HCT116 (cell line): ENCODE results near the gene KISS1R. TPM values are rescaled to one million over a fixed set of nuclear protein-coding genes. Genes with fewer than 3 reads are reported as not detected.

Experiments used
- ATAC-seq: fragments of 200-7000 bp; cut with Tn5 transposase; 2 replicates; pipeline ENCODE4 v1.9.1; 2020; ENCODE audit warnings: mild to moderate bottlenecking, moderate library complexity
- BruUV-seq: library from RNA; stranded (reverse); fragments of 400-500 nt; replicated peaks from 2 replicates; lab custom pipeline; 2021; lab: Mats Ljungman, UMichigan
- CTCF ChIA-PET: fragments of 300-600 bp; sonication (Branson Sonifier 250); formaldehyde crosslinking; loops from one replicate; lab custom pipeline; 2021; ENCODE audit warnings: antibody characterized with exemption; lab: Charles Lee
- POLR2A ChIA-PET: fragments of 300-600, 350-600 bp; sonication (Branson Sonifier 250); formaldehyde crosslinking; loops from one replicate; lab custom pipeline; 2021; ENCODE audit warnings: antibody characterized with exemption; lab: Charles Lee
- RAD21 ChIA-PET, 2 experiments: fragments of 300-600 bp; sonication (Branson Sonifier 250); formaldehyde crosslinking; loops; one replicate each; lab custom pipeline; 2023; ENCODE audit warnings: low total read pairs in 2 of 2; ENCODE audit not compliant: uncharacterized antibody in 2 of 2, unreplicated experiment in 2 of 2, low non-redundant PET in 1 of 2; lab: Charles Lee
- DNase-seq: peaks from one replicate; pipeline ENCODE4 v3.0.0-alpha.2; 2010; ENCODE audit warnings: low read depth, low spot score
- H2AFZ ChIP-seq: fragments of 200-600 bp; shearing (Covaris generic), sonication (generic); 2 replicates; pipeline ENCODE4 v1.6.1; 2017; ENCODE audit warnings: low read depth, mixed run types, mixed read lengths, antibody characterized with exemption, low read length; ENCODE audit not compliant: poor library complexity, severe bottlenecking
- H3K27ac ChIP-seq: 2 replicates; pipeline ENCODE4 v1.5.1; 2012; ENCODE audit warnings: low read depth, low read length
- H3K27me3 ChIP-seq: fragments of 200-600 bp; sonication (generic); 2 replicates; pipeline ENCODE4 v1.6.1; 2016; ENCODE audit warnings: mixed run types, low read length, mixed read lengths; ENCODE audit not compliant: insufficient read depth
- H3K36me3 ChIP-seq, 2 experiments: fragments of 200-500 bp in 1 of 2; fragments of 200-600 bp in 1 of 2; sonication (Bioruptor generic) in 1 of 2; sonication (generic) in 1 of 2; 2 replicates each; pipeline versions ENCODE4 v1.5.1 to v1.6.1; 2014 to 2016; ENCODE audit warnings: low read length in 2 of 2, inconsistent platforms in 1 of 2, mixed read lengths in 1 of 2, mixed run types in 1 of 2; ENCODE audit not compliant: insufficient read depth in 2 of 2, control insufficient read depth in 1 of 2
- H3K4me1 ChIP-seq, 2 experiments: fragments of 200-600 bp in 1 of 2; sonication (generic) in 1 of 2; 2 replicates each; pipeline versions ENCODE4 v1.5.1 to v1.6.1; 2012 to 2017; ENCODE audit warnings: low read length in 2 of 2, inconsistent platforms in 1 of 2, mild to moderate bottlenecking in 1 of 2, mixed read lengths in 1 of 2, mixed run types in 1 of 2, moderate library complexity in 1 of 2; ENCODE audit not compliant: insufficient read depth in 2 of 2, control insufficient read depth in 1 of 2
- H3K4me2 ChIP-seq: fragments of 200-600 bp; sonication (generic); 2 replicates; pipeline ENCODE4 v1.6.1; 2017; ENCODE audit warnings: mixed run types, low read length, mixed read lengths
- H3K4me3 ChIP-seq, 2 experiments: fragments of 200-600 bp in 1 of 2; sonication (generic) in 1 of 2; replicated peaks in 1 of 2; 2 replicates each; pipeline ENCODE4 v1.5.1; 2011 to 2016; ENCODE audit warnings: low read length in 2 of 2, control low read depth in 1 of 2, low read depth in 1 of 2, mild to moderate bottlenecking in 1 of 2, mixed read lengths in 1 of 2, mixed run types in 1 of 2
- H3K79me2 ChIP-seq: fragments of 200-600 bp; sonication (generic); 2 replicates; pipeline ENCODE4 v1.6.1; 2017; ENCODE audit warnings: mild to moderate bottlenecking, mixed run types, low read length, moderate library complexity, mixed read lengths; ENCODE audit not compliant: insufficient read depth
- H3K9ac ChIP-seq: fragments of 200-600 bp; sonication (generic); 2 replicates; pipeline ENCODE4 v1.6.1; 2016; ENCODE audit warnings: low read length, mixed read lengths
- H3K9me2 ChIP-seq: fragments of 200-600 bp; sonication (generic), shearing (Covaris generic); 2 replicates; pipeline ENCODE4 v1.6.1; 2017; ENCODE audit warnings: mixed run types, mild to moderate bottlenecking, moderate library complexity; ENCODE audit not compliant: insufficient read depth
- H3K9me3 ChIP-seq, 2 experiments: fragments of 200-500 bp in 1 of 2; fragments of 200-600 bp in 1 of 2; sonication (Bioruptor generic) in 1 of 2; sonication (generic) in 1 of 2; 2 replicates each; pipeline ENCODE4 v1.6.1; 2014 to 2017; ENCODE audit warnings: low read length in 2 of 2, mixed read lengths in 2 of 2, inconsistent platforms in 1 of 2, low read depth in 1 of 2, mild to moderate bottlenecking in 1 of 2, mixed run types in 1 of 2, moderate library complexity in 1 of 2; ENCODE audit not compliant: control insufficient read depth in 1 of 2, insufficient read depth in 1 of 2
- H4K20me1 ChIP-seq: fragments of 200-600 bp; sonication (generic), shearing (Covaris generic); 2 replicates; pipeline ENCODE4 v1.6.1; 2017; ENCODE audit warnings: mixed run types, mild to moderate bottlenecking, moderate library complexity; ENCODE audit not compliant: insufficient read depth
- CTCF ChIP-seq, 3 experiments: fragments of 200-600 bp in 1 of 3; sonication (generic) in 1 of 3; IDR thresholded peaks in 2 of 3; conservative IDR thresholded peaks in 1 of 3; 2 replicates each; pipeline ENCODE4 v1.5.1; 2012 to 2017; ENCODE audit warnings: low read depth in 2 of 3, low read length in 2 of 3, antibody characterized with exemption in 1 of 3, borderline replicate concordance in 1 of 3, control low read depth in 1 of 3, mild to moderate bottlenecking in 1 of 3, mixed read lengths in 1 of 3, mixed run types in 1 of 3, moderate library complexity in 1 of 3; ENCODE audit not compliant: insufficient read depth in 1 of 3
- FOSL1 ChIP-seq: IDR thresholded peaks from 2 replicates; pipeline ENCODE4 v1.6.1; 2012; ENCODE audit warnings: low read depth
- POLR2AphosphoS5 ChIP-seq: IDR thresholded peaks from 2 replicates; pipeline ENCODE4 v1.6.1; 2011; ENCODE audit warnings: mild to moderate bottlenecking, low read depth, low read length, moderate library complexity
- RAD21 ChIP-seq: IDR thresholded peaks from 2 replicates; pipeline ENCODE4 v1.6.1; 2012; ENCODE audit warnings: low read depth, mild to moderate bottlenecking
- TCF7L2 ChIP-seq: IDR thresholded peaks from 2 replicates; pipeline ENCODE4 v1.7.0; 2011; ENCODE audit warnings: borderline replicate concordance, inconsistent platforms; ENCODE audit not compliant: insufficient read depth, insufficient read length; ENCODE audit errors: extremely low read depth
- intact Hi-C: fragments of 100-400 bp; cut with micrococcal nuclease; formaldehyde crosslinking; loops from 2 replicates; pipeline ENCODE4 v1.10.0; 2022
- total RNA-seq: library from RNA; stranded (reverse); gene quantifications from one replicate; pipeline ENCODE4 v1.2.1, GENCODE V29; 2021; ENCODE audit not compliant: unreplicated experiment

KISS1R gene
- total RNA-seq, 1 experiment from 2014 or later, result 5.9 TPM

GRCh38 chr19:887599-887998, 29.5 kb upstream of the KISS1R start:
- intact Hi-C loops, result no loop called here
- Histone ChIP-seq H3K4me1 (peaks cover 20 to 26% of the 10 kb centered on the region in 2 experiments), H3K4me2 (no peak overlapping the region), H3K79me2 (peaks cover 12% of the 10 kb centered on the region; the same call in 1 of the 2 replicates), H3K9ac (no peak overlapping the region), H3K9me2 (no peaks in the 10 kb centered on the region), H3K9me3 (no peaks in the 10 kb centered on the region), H4K20me1 (no peaks in the 10 kb centered on the region), H3K27me3 (no peaks in the 10 kb centered on the region), H3K27ac (no peak overlapping the region), H3K36me3 (peaks cover 9 to 21% of the 10 kb centered on the region in 2 experiments; a peak in 3 of 4 replicates), H2AFZ (no peak overlapping the region)
- ChIA-PET RAD21 (no interaction called here), POLR2A (no interaction called here)
- DNase-seq (no peak), ATAC-seq (no peak)
- TF ChIP-seq FOSL1, result no peak
- TF ChIP-seq, all 23 proteins: peak for 0
- no TSS peak for BruUV-seq
- CTCF ChIA-PET, result no interaction called here
- H3K4me3 ChIP-seq, result no peak overlapping the region

DNA sequence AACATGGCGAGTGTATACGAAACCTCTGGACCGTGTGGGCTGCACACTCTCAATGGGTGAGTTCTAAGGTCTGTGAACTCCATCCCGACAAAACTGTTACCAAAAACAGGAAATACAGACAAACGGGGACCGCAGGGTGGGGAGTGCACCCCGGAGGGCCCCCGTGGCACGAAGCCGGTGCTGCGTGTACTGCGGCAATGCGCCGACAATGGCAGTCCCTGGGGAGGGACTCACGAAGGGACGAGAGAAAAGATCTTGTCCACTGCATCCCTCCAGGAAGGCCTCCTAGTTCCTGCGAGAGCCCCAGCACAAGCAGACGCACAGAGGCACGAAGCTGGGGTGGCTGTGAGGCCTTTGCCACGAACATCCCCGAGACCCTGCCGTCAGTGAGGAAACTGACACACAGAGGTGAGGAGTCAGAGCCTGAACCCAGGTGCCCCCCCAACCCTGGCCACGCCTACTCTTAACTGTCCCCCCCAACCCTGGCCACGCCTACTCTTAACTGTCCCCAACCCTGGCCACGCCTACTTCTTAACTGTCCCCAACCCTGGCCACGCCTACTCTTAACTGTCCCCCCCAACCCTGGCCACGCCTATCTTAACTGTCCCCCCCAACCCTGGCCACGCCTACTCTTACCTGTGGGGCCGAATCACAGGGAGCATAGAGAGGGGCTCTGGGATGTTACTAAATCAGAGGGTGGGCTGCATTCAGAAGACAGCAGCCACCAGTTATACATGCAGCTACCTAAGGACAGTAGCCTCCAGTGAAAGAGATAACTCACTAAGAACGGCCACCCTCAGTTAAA, 28.4 kb upstream of the KISS1R start:
- intact Hi-C loops, result no loop called here
- BruUV-seq, result TSS peak; percentile 31
- Histone ChIP-seq H2AFZ (no peak overlapping the region), H3K4me2 (no peak overlapping the region), H3K79me2 (peaks cover 12% of the 10 kb centered on the region; the same call in 1 of the 2 replicates), H3K27ac (no peak overlapping the region), H3K4me1 (peaks cover 13 to 25% of the 10 kb centered on the region in 2 experiments), H3K4me3 (no peak overlapping the region), H3K9me2 (no peaks in the 10 kb centered on the region), H3K9ac (no peak overlapping the region), H3K27me3 (no peaks in the 10 kb centered on the region), H4K20me1 (no peaks in the 10 kb centered on the region), H3K9me3 (no peaks in the 10 kb centered on the region), H3K36me3 (peaks cover 9 to 19% of the 10 kb centered on the region in 2 experiments; a peak in 3 of 4 replicates)
- ATAC-seq, result no peak
- no peak for DNase-seq
- ChIA-PET RAD21 (no interaction called here), CTCF (no interaction called here), POLR2A (interaction anchor here (0.6 kb wide), 1 partner anchor 567 kb away, joined by 4 read pairs; no protein-coding TSS in a partner anchor)
- TF ChIP-seq TCF7L2 (no peak), POLR2AphosphoS5 (no peak), CTCF (IDR thresholded peaks at IDR 0.05 in 2 of 3, conservative IDR thresholded peaks at IDR 0.05 in 1 of 3; ENCODE audit: borderline replicate concordance in 1 of 3, insufficient read depth in 1 of 3, low read depth in 2 of 3, low read length in 2 of 3) (no peak), RAD21 (no peak)
